ENCODE data around the gene CLIC6.

DNA sequence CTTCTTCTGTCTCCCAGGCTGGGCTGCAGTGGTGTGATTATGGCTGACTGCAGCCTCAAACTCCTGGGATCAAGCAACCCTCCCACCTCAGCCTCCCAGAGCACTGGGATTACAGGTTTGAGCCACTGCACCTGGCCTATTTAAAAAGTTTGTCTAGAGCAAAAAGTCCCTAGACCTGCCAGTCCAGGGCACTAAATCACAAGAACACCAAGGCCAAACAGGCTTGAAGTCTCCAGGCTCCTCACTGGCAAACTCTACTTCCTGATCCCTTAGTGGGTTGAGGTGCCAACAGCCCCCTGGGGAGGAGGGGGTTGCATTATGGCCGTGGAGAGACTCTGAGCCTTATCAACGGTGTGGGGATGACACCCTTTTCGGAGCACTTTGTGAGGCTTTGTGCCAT, 76.0 kb downstream of the CLIC6 start:
- no peak for TF ChIP-seq CTCF (IDR thresholded peaks at IDR 0.05; ENCODE audit: low read depth, low read length)
- no peak for TF ChIP-seq POLR2A (IDR thresholded peaks at IDR 0.05; ENCODE audit: extremely low read depth, insufficient read length)
- TF ChIP-seq, protein P1, sequence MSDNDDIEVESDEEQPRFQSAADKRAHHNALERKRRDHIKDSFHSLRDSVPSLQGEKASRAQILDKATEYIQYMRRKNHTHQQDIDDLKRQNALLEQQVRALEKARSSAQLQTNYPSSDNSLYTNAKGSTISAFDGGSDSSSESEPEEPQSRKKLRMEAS (IDR thresholded peaks at IDR 0.05; ENCODE audit: low read depth, low read length), result no peak
